ENCODE data around the gene PLGRKT.
A peak's percentile ranks its signal among the peaks of the same experiment; 100 is the strongest.

Gene PLGRKT

GRCh38 chr9:5326187-5326586 is 111.5 kb downstream of the PLGRKT start:
- TF ChIP-seq NFIC (IDR thresholded peaks at IDR 0.05): no peak
- TF ChIP-seq ZBTB7A (IDR thresholded peaks at IDR 0.05; ENCODE audit: low read depth): no peak
- no peak for TF ChIP-seq EGR1 (IDR thresholded peaks at IDR 0.05)
- TF ChIP-seq YY1 (IDR thresholded peaks at IDR 0.05; ENCODE audit: low read depth): no peak
- TF ChIP-seq FOXM1 (IDR thresholded peaks at IDR 0.05; ENCODE audit: borderline replicate concordance, low read depth): no peak
- TF ChIP-seq TAF1 (IDR thresholded peaks at IDR 0.05; ENCODE audit: low read depth): no peak
- TF ChIP-seq REST (IDR thresholded peaks at IDR 0.05; ENCODE audit: low read depth): no peak
- no peak for TF ChIP-seq TEAD4 (IDR thresholded peaks at IDR 0.05)
- TF ChIP-seq TCF12 (IDR thresholded peaks at IDR 0.05; ENCODE audit: low read depth): no peak
- TF ChIP-seq EP300 (IDR thresholded peaks at IDR 0.05; ENCODE audit: borderline replicate concordance): no peak
- TF ChIP-seq CEBPB (IDR thresholded peaks at IDR 0.05): no peak

DNA sequence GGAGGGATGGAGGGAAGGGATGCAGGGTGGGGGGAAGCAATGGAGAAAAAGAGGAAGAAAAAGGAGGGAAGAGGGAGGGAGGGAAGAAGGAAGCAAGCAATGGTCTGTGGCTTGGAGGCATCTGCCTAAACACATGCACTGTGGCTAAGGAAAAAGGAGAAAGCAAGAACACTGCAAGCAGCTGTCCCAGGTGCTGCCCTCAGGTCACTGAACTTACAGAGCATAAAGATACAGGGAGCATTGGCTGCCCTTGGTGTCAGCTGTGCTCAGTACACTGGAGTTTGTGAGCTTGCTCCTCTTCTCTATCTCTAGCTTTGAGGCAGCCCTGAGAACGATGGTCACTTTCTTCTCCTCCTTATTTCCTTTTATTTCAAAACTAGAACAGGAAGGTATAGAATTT is 116.1 kb downstream of the PLGRKT start:
- TF ChIP-seq REST (IDR thresholded peaks at IDR 0.05; ENCODE audit: low read depth): peak; percentile 72

DNA sequence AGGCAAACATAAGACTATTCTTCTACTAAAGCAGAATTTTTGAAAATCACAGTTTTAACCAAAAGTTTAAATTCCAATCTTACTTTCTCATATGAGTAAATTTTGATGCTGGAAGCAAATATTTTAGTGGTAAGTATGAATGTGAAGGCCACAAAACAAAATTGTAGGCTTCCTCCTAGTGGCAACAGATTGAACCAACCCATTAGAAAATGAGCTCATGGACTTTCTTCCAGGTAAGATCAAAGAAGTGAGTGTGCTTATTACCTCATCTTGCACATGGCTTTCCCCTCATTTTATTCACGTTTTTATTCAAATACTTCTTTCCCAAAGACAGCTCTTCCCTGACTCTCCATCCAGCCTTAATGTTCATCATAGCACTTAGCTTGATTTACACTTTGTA is 116.7 kb downstream of the PLGRKT start:
- TF ChIP-seq NFIC (IDR thresholded peaks at IDR 0.05) (no peak), TEAD4 (IDR thresholded peaks at IDR 0.05) (no peak)

- no peak for TF ChIP-seq ZBTB7A (IDR thresholded peaks at IDR 0.05; ENCODE audit: low read depth)
Measured at GRCh38 chr9:5315187-5315923, 122.4 kb downstream of the PLGRKT start.

- TF ChIP-seq CEBPB (IDR thresholded peaks at IDR 0.05): no peak
- TF ChIP-seq REST (IDR thresholded peaks at IDR 0.05; ENCODE audit: low read depth): no peak
- TF ChIP-seq CREB1 (IDR thresholded peaks at IDR 0.05; ENCODE audit: low read depth): no peak
- no peak for TF ChIP-seq TEAD4 (IDR thresholded peaks at IDR 0.05)
- no peak for TF ChIP-seq TAF1 (IDR thresholded peaks at IDR 0.05; ENCODE audit: low read depth)
Measured at GRCh38 chr9:5310851-5311250, 126.9 kb downstream of the PLGRKT start.
